GM18868 (cell line): ENCODE measurements around the gene TBC1D22A.
"Not testable (repeated sequence)": the region's sequence is repeated elsewhere in the genome, so short reads cannot be mapped to it uniquely, and the experiment has no call there.

Experiments
- ATAC-seq: cut with Tn5 transposase; IDR thresholded peaks from one replicate; pipeline ENCODE4 v1.9.1; 2021; ENCODE audit warnings: mild to moderate bottlenecking, moderate library complexity; ENCODE audit not compliant: unreplicated experiment

Gene TBC1D22A

GRCh38 chr22:47169801-47170140 lies 407.3 kb downstream of the TBC1D22A start:
- no peak for ATAC-seq

- ATAC-seq = not testable (repeated sequence)
Measured at GRCh38 chr22:47170511-47171440, 408.3 kb downstream of the TBC1D22A start.

- no peak for ATAC-seq
Measured at GRCh38 chr22:47171441-47172221, 409.2 kb downstream of the TBC1D22A start.

DNA sequence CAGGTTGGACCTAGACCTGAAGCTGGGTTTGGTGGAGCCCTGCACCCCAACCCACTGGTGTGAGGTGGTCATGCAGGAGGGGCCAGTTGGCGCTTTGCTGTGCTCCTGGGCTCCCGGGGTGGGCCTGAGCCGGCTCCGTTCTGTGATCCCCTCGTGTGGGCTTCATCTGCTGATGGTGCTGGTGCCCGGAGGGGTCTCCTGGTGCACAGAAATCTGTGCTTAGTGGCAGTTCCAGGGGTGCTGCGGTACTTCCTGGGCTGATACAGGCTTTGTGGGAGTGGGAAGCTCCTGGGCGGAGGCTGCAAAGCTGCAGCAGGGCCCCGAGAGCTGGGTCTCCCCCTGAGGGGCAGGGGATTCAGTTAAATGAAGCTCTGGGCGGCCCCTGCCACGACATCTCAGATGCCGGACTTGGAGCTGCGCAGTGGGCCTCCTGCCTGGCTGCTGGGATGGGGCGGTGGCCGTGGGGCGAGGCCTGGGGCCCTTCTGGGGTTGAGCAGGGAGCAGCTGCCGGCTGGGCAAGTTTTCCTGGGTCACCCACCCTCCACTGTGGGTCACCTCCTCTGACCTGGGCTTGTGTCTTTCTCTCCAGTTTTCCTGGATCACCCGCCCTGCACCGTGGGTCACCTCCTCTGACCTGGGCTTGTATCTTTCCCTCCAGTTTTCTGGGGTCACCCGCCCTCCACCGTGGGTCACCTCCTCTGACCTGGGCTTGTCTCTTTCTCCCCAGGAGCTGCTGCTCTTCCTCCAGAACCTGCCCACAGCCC lies 410.5 kb downstream of the TBC1D22A start:
- no peak for ATAC-seq

GRCh38 chr22:47173535-47174021 lies 411.1 kb downstream of the TBC1D22A start:
- no peak for ATAC-seq

- no peak for ATAC-seq
Measured at GRCh38 chr22:47174096-47174495, 411.6 kb downstream of the TBC1D22A start.

- no peak for ATAC-seq
Measured at GRCh38 chr22:47174671-47175112, 412.2 kb downstream of the TBC1D22A start.

DNA sequence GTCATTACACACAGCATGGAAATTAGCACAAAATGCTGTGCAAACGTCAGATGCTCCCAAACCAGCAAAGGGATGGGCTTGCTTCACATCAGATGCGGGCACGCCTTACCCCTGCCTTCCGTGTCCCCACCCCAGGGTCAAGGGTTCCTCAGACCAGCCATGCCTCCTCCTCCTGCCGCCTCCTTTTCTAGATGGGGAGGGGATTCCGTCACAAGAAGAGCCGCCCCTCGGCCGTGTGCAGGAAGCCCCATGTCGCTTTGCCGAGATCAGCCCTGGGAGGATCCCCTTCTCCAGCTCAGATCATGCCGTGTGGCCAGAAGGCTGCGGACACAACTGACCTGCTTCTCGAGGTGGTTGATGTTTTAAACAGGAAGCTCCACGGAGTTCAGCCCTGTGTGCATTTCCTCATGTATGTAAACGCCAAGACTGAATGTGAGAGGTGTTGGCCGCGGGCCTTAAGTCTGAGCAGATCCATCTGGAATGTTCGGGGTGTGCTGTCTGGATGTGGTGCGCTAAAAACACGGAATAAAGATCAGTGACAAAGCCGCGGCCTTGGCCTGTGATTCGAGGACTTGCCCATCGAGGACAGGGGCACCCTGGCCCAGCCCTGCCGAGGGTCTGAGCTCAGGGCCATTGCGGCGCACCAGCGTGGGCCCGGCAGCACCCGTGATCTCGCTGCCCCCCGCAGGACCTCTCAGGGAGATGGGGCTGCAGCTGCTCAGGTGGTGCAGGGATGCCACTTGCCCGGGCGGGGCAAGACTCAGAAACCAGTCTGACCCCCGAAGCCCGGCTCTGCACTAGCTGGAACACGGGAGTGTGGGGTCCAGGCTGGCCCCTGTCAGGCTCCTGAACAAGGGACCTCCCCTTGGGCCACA lies 412.9 kb downstream of the TBC1D22A start:
- no peak for ATAC-seq

GRCh38 chr22:47176026-47176389 lies 413.6 kb downstream of the TBC1D22A start:
- no peak for ATAC-seq

DNA sequence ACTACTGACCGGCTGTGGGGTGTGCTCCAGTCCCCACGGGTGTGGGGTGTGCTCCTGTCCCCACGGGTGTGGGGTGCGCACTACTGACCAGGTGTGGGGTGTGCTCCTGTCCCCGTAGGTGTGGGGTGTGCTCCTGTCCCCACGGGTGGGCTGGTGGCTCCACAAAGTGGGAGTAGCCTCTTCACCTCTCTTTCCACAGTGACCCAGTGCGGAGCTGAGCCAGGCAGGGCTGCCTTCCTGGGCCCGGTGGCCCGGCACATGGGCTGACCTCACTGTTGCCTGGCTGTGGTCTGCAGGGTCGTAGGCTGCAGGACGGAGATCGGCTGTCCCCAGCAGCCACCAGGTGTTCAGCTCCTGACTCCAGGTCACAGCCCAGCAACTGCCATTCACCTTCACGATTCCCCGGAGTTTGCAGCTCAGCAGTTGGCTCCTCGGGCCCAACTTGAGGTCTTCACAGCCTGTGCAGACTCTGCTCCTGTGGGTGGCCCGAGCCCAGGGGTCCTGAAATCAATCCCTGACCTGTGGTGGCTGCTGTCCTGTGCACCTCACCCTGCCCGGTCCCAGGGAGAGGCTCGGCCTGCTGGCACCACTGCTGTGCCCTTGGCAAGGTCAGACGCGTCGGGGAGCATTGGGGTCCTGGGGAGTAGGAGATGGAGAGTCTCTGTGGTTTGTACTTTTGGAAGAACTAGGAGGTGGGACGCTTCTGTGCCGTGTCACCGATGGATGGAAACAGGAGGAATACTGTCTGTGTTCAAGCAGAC lies 414.3 kb downstream of the TBC1D22A start:
- no peak for ATAC-seq

DNA sequence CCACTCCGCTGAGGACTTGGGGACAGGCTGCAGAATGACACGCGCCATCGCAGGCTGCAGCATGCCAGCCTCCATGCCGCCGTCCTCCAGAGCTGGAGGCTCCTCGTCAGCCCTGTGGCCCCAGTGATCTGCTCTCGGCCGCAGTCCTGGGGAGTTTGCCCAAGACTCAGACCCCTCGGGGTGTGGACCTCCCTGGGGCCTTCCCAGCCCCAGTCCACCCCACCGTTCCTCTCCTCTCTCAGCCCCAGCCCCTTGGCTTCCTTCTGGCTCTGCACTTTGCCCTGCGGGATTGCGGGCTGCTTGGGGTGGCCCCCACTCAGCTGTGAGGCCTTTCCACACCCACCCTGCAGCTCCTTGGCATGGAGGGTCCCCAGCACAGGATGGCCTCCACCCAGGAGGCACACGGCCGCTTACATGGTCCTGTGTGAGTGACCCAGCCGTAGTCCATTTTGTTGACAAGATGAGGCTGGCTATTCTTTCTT lies 414.9 kb downstream of the TBC1D22A start:
- no peak for ATAC-seq

- ATAC-seq = no peak
Measured at GRCh38 chr22:47178339-47178738, 415.9 kb downstream of the TBC1D22A start.

DNA sequence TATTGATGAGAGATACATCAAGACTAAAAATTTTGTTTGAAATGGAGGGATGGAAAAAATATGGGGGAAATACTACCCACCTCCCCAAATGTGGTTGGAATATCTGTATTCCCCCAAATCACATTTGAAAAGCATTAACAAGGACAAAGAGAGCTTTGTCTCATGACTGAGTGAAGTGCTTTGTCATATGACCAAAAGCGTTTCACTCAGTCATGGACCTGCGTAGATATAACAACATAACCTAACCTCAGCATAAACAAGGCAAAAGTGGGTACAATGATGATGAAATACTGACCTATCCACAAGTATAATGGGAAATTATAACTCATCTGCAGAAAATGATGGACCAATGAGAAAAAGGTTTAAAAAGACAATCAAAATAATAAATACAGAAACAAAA lies 418.3 kb downstream of the TBC1D22A start:
- no peak for ATAC-seq

DNA sequence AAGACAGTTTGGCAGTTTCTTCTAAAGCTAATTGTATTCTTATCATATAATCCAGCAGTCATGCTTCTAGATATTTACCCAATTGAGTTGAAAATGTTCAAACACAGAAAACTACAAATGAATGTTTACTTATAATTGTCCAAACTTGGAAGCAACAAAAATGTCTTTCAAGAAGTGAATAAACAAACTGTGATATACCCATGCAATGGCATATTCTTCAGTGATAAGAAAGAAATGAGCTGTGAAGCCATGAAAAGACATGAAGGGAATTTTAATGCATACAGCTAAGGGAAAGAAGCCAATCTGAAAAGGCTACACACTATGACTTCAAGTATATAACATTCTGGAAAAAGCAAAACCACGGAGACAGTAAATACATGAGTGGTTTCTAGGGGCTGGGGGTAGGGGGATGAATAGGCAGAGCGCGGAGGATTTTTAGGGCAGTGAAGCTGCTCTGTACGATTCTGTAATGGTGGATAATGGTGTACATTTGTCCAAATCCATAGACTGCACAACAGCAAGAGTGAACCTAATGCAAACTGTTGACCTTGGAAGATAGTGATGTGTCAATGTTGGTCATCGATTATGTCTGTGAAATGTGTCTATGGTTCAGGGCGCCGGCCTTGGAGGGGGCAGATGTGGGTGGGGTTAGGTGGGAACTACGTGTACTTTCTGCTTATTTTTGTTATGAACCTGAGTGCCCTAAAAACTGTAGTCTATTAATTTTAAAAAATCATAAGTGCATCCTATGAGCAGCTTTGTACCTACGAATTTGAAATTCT lies 424.9 kb downstream of the TBC1D22A start:
- no peak for ATAC-seq

- no peak for ATAC-seq
Measured at GRCh38 chr22:47188261-47189055, 426.0 kb downstream of the TBC1D22A start.

DNA sequence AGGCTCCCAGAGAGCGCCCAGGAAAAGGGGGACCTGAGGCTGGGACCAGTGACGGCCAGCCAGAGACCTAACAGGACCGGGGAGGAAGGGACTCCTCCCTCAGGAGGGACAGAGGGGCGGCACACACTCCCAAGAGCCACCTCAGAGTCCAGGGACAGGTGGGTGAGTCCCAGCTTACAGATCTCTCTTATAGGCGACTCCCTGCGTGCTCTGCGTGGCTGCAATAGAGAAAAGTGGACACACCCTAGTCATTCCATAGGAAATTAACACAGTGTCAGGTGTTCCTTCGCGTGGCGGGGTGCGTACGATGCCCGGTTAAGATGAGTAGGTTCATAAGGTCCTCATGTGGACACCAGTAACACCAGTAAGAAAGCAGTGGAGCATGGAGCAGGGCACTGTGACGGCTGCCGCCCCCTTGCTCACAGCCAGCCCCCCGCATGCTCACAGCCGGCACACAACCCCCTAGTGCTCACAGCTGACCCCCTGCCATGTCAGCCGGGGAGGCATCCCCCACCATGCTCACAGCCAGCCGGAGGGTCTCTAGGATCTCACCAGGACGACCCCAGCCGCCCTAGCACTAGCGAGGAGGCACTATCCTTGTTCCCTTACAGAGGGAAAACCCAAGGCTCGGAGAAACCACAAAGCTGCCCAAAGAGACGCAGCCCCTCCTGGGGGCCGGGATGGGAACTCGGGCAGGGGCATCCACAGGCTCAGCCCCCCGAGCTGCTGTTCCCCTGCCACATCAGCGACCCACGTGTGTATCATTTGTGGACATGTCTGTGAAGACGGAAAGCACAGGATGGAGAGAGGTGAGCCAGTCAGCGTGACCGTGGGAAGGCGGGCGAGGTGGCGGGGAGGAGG lies 426.8 kb downstream of the TBC1D22A start:
- ATAC-seq = no peak
